Heart left ventricle (tissue), 13 donors: Measurements from ENCODE around the gene ZNF662.

Experiments used
- POLR2A ChIP-seq, 2 donors: fragments of 450-650 bp; IDR thresholded peaks; one replicate each; pipeline ENCODE4 v1.6.1; 2017; ENCODE audit warnings: antibody characterized with exemption in 2 of 2, mild to moderate bottlenecking in 2 of 2, moderate library complexity in 2 of 2
- TF ChIP-seq, protein P1 (sequence below), 12 donors: fragments of 200-600 bp; sonication (generic) in 4 of 12; IDR thresholded peaks; one replicate each; pipeline versions ENCODE4 v1.5.0 to v1.8.0; 2018 to 2022; ENCODE audit warnings: antibody characterized with exemption in 12 of 12, mild to moderate bottlenecking in 5 of 12
- donor health status: ischemic (EF 13 %, LVEDD 7.1; RV severe dilation, severe dysfunction).
- donor health status: DM: no; HTN: yes; CAD: no.
- donor health status: DM: no; HTN: no; CAD: no.
- donor health status: ischemic (EF 25% LVEDD 6.9; RV normal size, moderate dysfunction).
- donor health status: ischemic (EF 25% LVEDD 5.7; RV mildly dilated, moderate dysfunction).
- donor health status: ischemic (EF 35%, LVEDD 5.7; RV mildly dilated, moderate dysfunction).
- donor health status: nonischemic (EF 11% LVEDD 7.7; RV severe dilation, severe dysfunction).
- donor health status: DM: yes; HTN: yes; CAD: no.
- donor health status: PGD.
- donor health status: ischemic (EF 29% LVEDD 5.4; RV normal size, mild dysfunction).
- donor health status: nonischemic (EF 23%, LVEDD 6.1; RV moderate dilation, normal function).

DNA sequence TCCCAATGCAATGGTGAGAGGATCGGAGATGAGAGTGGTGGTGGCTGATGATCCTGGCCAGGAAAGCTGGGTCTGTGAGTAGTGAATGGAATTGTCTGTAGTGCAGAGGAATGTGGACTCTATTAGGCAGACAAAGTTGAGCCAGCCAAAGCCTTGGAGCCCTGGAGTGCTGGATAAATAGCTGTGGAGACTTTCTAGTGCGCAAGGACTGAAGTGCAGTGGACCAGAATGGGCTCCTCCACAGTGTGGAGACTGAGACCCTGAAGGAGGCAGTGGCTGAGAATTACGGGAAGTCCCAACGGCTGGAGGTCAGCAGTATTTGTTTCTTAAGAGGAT is 874 bp downstream of the ZNF662 start:
- TF ChIP-seq, protein P1, sequence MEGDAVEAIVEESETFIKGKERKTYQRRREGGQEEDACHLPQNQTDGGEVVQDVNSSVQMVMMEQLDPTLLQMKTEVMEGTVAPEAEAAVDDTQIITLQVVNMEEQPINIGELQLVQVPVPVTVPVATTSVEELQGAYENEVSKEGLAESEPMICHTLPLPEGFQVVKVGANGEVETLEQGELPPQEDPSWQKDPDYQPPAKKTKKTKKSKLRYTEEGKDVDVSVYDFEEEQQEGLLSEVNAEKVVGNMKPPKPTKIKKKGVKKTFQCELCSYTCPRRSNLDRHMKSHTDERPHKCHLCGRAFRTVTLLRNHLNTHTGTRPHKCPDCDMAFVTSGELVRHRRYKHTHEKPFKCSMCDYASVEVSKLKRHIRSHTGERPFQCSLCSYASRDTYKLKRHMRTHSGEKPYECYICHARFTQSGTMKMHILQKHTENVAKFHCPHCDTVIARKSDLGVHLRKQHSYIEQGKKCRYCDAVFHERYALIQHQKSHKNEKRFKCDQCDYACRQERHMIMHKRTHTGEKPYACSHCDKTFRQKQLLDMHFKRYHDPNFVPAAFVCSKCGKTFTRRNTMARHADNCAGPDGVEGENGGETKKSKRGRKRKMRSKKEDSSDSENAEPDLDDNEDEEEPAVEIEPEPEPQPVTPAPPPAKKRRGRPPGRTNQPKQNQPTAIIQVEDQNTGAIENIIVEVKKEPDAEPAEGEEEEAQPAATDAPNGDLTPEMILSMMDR (IDR thresholded peaks at IDR 0.05): no peak
- no peak for TF ChIP-seq POLR2A (IDR thresholded peaks at IDR 0.05)
